Activated CD8-positive, alpha-beta T cell treated with anti-CD3 and anti-CD28 coated beads for 36 hours (primary cell): ENCODE measurements around the gene SPATA9. TPM values are rescaled to one million over a fixed set of nuclear protein-coding genes. Genes with fewer than 3 reads are reported as not detected.
A peak's percentile ranks its signal among the peaks of the same experiment; 100 is the strongest.
"Not testable (repeated sequence)": the region's sequence is repeated elsewhere in the genome, so short reads cannot be mapped to it uniquely, and the experiment has no call there.

Experiments used
- ATAC-seq: fragments of 200-7000 bp; cut with Tn5 transposase; one replicate; pipeline ENCODE4 v1.10.0; 2021; ENCODE audit warnings: mild to moderate bottlenecking, moderate library complexity
- CTCF ChIA-PET: fragments of 350-600 bp; sonication (Branson Sonifier 250); formaldehyde crosslinking; loops from one replicate; lab custom pipeline; 2021; ENCODE audit warnings: antibody characterized with exemption; lab: Charles Lee
- POLR2A ChIA-PET: fragments of 350-600 bp; sonication (Branson Sonifier 250); formaldehyde crosslinking; loops from one replicate; lab custom pipeline; 2021; ENCODE audit warnings: antibody characterized with exemption; lab: Charles Lee
- DNase-seq: peaks from one replicate; pipeline ENCODE4 v3.0.0-alpha.2; 2020
- H3K27ac Mint-ChIP-seq: one replicate; pipeline ENCODE4 v1.8.0; 2021; ENCODE audit warnings: mild to moderate bottlenecking, mixed read lengths
- H3K27me3 Mint-ChIP-seq: one replicate; pipeline ENCODE4 v1.8.0; 2021; ENCODE audit warnings: mixed read lengths
- H3K36me3 Mint-ChIP-seq: one replicate; pipeline ENCODE4 v1.8.0; 2021; ENCODE audit warnings: low read depth, mixed read lengths
- H3K4me1 Mint-ChIP-seq: one replicate; pipeline ENCODE4 v1.8.0; 2021; ENCODE audit warnings: low read depth, mixed read lengths
- H3K4me3 Mint-ChIP-seq: one replicate; pipeline ENCODE4 v1.8.0; 2021; ENCODE audit warnings: mild to moderate bottlenecking, moderate library complexity, mixed read lengths
- H3K9me3 Mint-ChIP-seq: one replicate; pipeline ENCODE4 v1.8.0; 2021; ENCODE audit warnings: mixed read lengths
- intact Hi-C: fragments of 100-400 bp; cut with micrococcal nuclease; formaldehyde crosslinking; loops from one replicate; pipeline ENCODE4 v1.10.0; 2022
- total RNA-seq, 2 experiments: library from RNA; stranded (reverse); gene quantifications; one replicate each; pipeline ENCODE4 v1.2.3, GENCODE V29; 2021
- TF ChIP-seq, protein P1 (sequence below): fragments of 200-600 bp; IDR thresholded peaks from one replicate; pipeline ENCODE4 v1.8.0; 2022; ENCODE audit warnings: antibody characterized with exemption, mild to moderate bottlenecking

Gene SPATA9
- total RNA-seq, 2 experiments from 2014 or later: not detected

DNA sequence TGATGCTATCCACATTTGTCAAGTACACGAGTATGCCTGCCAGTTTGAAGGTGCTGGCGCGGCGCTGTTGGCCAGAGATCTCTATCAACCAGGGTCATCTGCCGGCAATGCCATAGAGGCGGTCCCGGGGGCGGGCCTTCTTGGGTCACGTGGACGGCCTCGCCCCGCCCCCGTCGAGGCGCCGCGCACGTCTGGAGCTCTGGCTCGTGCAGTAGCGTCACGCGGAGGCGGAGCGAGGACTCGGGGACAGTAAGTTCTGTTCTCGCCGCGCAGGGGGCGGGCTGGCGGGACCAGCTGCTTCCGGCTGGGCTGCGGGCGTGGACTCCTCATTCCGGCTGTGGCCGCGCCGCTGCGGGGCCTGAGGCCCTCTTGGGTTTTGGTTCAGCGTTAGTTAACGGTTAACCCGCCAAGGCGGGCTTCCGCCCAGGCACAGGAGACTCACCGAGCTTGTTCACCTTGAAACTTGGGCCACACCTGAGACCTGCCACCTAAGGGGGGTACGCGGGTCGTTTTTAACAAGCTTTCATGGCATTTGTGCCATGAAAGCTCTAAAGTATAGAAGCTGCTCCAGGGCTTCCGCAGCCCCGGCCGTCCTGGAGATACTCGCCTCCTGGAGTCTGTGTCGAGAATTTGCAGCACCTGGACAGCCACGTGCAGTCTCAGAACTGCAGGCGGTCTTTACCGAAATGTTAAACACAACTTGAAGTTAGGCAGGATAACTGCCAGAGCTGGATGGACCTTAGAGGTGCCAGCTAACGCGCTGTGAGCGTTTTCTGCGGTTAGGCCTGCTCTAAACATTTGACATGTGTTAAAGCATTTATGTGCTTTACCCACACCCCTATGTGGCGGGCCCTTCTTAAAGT, 36.0 kb downstream of the SPATA9 start, which contains the start of gene RFESD:
RFESD (plus strand) TSS at position 209 of the 863 bp plus-strand sequence. CDS start 5,495 bp downstream, outside the sequence.
- ChIA-PET CTCF (interaction anchor here (0.7 to 9.2 kb wide), 12 partner anchors 15 to 362 kb away, joined by 3 to 88 read pairs (median 3); partner anchors contain the start of gene MCTP1), POLR2A (interaction anchor here (0.6 to 2.0 kb wide), 11 partner anchors 14 to 232 kb away, joined by 3 to 6 read pairs (median 3); partner anchors contain the start of gene GLRX)
- Mint-ChIP-seq H3K4me3 (peak within 1 kb of the TSS; percentile 81), H3K27me3 (no peaks in the 10 kb centered on the region), H3K4me1 (peaks cover 36% of the 10 kb centered on the region), H3K9me3 (no peaks in the 10 kb centered on the region), H3K27ac (peak within 1 kb of the TSS; percentile 90), H3K36me3 (no peaks in the 10 kb centered on the region)
- TF ChIP-seq, protein P1, sequence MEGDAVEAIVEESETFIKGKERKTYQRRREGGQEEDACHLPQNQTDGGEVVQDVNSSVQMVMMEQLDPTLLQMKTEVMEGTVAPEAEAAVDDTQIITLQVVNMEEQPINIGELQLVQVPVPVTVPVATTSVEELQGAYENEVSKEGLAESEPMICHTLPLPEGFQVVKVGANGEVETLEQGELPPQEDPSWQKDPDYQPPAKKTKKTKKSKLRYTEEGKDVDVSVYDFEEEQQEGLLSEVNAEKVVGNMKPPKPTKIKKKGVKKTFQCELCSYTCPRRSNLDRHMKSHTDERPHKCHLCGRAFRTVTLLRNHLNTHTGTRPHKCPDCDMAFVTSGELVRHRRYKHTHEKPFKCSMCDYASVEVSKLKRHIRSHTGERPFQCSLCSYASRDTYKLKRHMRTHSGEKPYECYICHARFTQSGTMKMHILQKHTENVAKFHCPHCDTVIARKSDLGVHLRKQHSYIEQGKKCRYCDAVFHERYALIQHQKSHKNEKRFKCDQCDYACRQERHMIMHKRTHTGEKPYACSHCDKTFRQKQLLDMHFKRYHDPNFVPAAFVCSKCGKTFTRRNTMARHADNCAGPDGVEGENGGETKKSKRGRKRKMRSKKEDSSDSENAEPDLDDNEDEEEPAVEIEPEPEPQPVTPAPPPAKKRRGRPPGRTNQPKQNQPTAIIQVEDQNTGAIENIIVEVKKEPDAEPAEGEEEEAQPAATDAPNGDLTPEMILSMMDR: no peak
- intact Hi-C loops: loop anchor here (2.0 to 5.0 kb wide), 2 partner anchors 114 to 176 kb away; partner anchors contain the start of gene GLRX
- peak; percentile 95 for ATAC-seq
- DNase-seq: peak; percentile 99

DNA sequence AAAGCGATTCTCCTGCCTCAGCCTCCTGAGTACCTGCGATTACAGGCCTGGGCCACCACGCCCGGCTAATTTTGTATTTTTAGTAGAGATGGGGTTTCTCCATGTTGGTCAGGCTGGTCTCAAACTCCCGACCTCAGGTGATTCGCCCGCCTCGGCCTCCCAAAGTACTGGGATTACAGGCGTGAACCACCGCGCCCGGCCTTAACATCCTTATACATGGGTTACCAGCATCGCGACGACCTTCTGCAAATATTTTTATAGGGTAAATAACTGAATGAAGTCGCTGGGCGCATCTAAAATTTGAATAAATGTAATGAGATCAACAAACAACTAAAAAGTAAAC, 36.6 kb downstream of the SPATA9 start:
- H3K27me3 Mint-ChIP-seq, H3K36me3 Mint-ChIP-seq, H3K9me3 Mint-ChIP-seq, ATAC-seq, DNase-seq: not testable (repeated sequence)
- peaks cover 36% of the 10 kb centered on the region for H3K4me1 Mint-ChIP-seq
- ChIA-PET POLR2A (interaction anchor here (0.9 to 2.0 kb wide), 7 partner anchors 14 to 190 kb away, joined by 3 to 6 read pairs (median 4); partner anchors contain the start of gene GLRX), CTCF (interaction anchor here (0.9 to 9.2 kb wide), 8 partner anchors 14 to 201 kb away, joined by 3 to 88 read pairs (median 7); no protein-coding TSS in a partner anchor)
- intact Hi-C loops: loop anchor here (2.0 to 5.0 kb wide), 2 partner anchors 115 to 176 kb away; partner anchors contain the start of gene GLRX
- H3K27ac Mint-ChIP-seq: peak overlapping the region; percentile 90
- peak overlapping the region; percentile 81 for H3K4me3 Mint-ChIP-seq

DNA sequence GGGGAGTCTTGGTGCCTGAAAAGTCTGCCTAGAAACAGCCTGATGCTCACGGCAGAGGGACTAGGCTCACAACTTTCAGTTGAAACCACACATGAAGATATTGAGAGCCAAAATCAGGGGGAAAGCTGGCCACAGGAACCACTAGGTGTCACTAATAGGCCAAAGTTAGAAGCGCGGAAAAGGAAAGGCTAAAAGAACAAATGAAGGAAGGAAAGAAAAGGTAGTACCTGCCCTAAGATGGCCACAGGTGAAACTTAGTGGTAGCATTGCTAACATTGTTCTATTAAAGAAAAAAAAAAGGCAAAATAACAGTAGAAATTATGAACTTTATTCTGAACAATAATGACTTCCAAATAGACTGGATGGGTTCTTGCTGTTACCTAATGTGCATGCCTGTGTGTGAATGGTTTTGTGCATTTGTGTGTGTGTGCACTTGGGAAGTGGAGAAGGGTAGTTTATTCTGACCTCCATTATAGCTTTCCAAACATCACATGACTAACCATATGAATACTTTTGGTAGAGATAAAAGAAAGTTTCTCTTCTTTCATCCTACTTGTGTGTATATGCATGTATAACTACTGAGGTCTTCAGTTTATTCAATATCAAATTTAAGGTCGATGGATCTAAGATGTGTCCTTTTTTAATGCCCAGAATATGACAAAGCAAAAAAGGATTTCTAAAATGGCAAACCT, 38.3 kb downstream of the SPATA9 start:
- no peak overlapping the region for H3K4me3 Mint-ChIP-seq

DNA sequence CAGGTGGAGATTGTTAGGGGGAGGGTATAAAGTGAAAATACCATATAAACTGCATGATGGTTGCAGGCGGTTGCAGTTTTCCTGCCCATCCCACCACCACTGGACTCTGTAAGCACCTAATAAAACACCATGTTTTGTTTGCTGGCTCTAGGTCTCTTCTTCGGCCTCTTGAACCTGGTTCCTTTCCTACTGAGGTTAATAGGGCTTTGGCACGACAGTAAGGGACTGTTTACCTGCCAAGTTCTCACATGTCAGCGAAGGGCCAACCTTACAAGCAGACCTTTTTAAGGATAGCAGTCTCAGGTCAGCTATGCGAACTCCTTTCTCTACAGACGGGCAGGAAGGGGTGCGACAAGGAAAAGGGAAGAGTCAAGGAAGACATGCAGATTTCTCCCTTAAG, 39.6 kb downstream of the SPATA9 start:
- ChIA-PET CTCF (interaction anchor here (1.2 to 9.2 kb wide), 10 partner anchors 8 to 206 kb away, joined by 4 to 88 read pairs (median 9); no protein-coding TSS in a partner anchor), POLR2A (interaction anchor here (0.7 to 2.6 kb wide), 2 partner anchors 13 to 138 kb away, joined by 3 to 6 read pairs; no protein-coding TSS in a partner anchor)
- DNase-seq: no peak
- H3K4me1 Mint-ChIP-seq: peaks cover 24% of the 10 kb centered on the region
- no peaks in the 10 kb centered on the region for H3K9me3 Mint-ChIP-seq
- no peak for ATAC-seq
- no peak overlapping the region for H3K27ac Mint-ChIP-seq
- intact Hi-C loops: loop anchor here (5.0 kb wide), 1 partner anchor 199 kb away; no protein-coding TSS in a partner anchor
- H3K27me3 Mint-ChIP-seq: peaks cover 7% of the 10 kb centered on the region
- no peak overlapping the region for H3K4me3 Mint-ChIP-seq
- TF ChIP-seq, protein P1: no peak
- no peaks in the 10 kb centered on the region for H3K36me3 Mint-ChIP-seq

More for the DNA sequence above, 38.3 kb downstream of the SPATA9 start:
- peak; percentile 75 for DNase-seq
- peak; percentile 32 for ATAC-seq
- CTCF ChIA-PET: interaction anchor here (1.2 to 9.2 kb wide), 11 partner anchors 10 to 205 kb away, joined by 3 to 88 read pairs (median 7); no protein-coding TSS in a partner anchor
- Mint-ChIP-seq H3K9me3 (no peaks in the 10 kb centered on the region), H3K4me1 (peaks cover 30% of the 10 kb centered on the region), H3K36me3 (no peaks in the 10 kb centered on the region), H3K27me3 (peaks cover 3% of the 10 kb centered on the region), H3K27ac (peak overlapping the region; percentile 52)
- intact Hi-C loops: loop anchor here (5.0 kb wide), 2 partner anchors 178 to 198 kb away; partner anchors contain the start of gene GLRX
- TF ChIP-seq, protein P1: peak; percentile 60
- POLR2A ChIA-PET: interaction anchor here (1.0 to 2.6 kb wide), 3 partner anchors 12 to 137 kb away, joined by 3 to 6 read pairs (median 5); no protein-coding TSS in a partner anchor
